HFFc6 (cell line): ENCODE results near the gene RGCC. TPM values are rescaled to one million over a fixed set of nuclear protein-coding genes. Genes with fewer than 3 reads are reported as not detected.

ENCODE experiments used
- DNase-seq: peaks from one replicate; pipeline ENCODE4 v3.0.0-alpha.2; 2018
- H3K27ac Mint-ChIP-seq: 2 replicates; pipeline ENCODE4 v1.8.0; 2020; ENCODE audit warnings: mild to moderate bottlenecking, mixed read lengths
- H3K27me3 Mint-ChIP-seq: 2 replicates; pipeline ENCODE4 v1.8.0; 2021; ENCODE audit warnings: mild to moderate bottlenecking, moderate library complexity, mixed read lengths; ENCODE audit not compliant: insufficient read depth
- H3K36me3 Mint-ChIP-seq: 2 replicates; pipeline ENCODE4 v1.8.0; 2021; ENCODE audit warnings: low read depth, mixed read lengths
- H3K4me1 Mint-ChIP-seq: 2 replicates; pipeline ENCODE4 v1.8.0; 2020; ENCODE audit warnings: low read depth, mixed read lengths
- H3K4me3 Mint-ChIP-seq: 2 replicates; pipeline ENCODE4 v1.8.0; 2020; ENCODE audit warnings: mild to moderate bottlenecking, moderate library complexity, mixed read lengths
- H3K9me3 Mint-ChIP-seq: 2 replicates; pipeline ENCODE4 v1.8.0; 2020; ENCODE audit warnings: mild to moderate bottlenecking, mixed read lengths
- CTCF ChIP-seq: fragments of 200-600 bp; sonication (generic); IDR thresholded peaks from 2 replicates; pipeline ENCODE4 v1.5.0; 2021; ENCODE audit warnings: antibody characterized with exemption, mild to moderate bottlenecking
- total RNA-seq, 6 experiments: library from RNA; stranded (reverse); fragmentation: NEBNext Ultra II Directional; extraction: Animal tissue kit (Norgen Biotek cat#: 25700); gene quantifications; 2 replicates in 1 of 6; 3 replicates in 5 of 6; pipeline ENCODE4 v1.2.3, GENCODE V29; 2021

The RGCC gene
- total RNA-seq, 6 experiments from 2014 or later = 0.43 TPM; not detected in 5

GRCh38 chr13:41454170-41454569, 3.2 kb upstream of the RGCC start:
- no peak overlapping the region for H3K4me3 Mint-ChIP-seq
- no peak for TF ChIP-seq CTCF
- no peaks in the 10 kb centered on the region for H3K36me3 Mint-ChIP-seq
- no peaks in the 10 kb centered on the region for H3K9me3 Mint-ChIP-seq
- DNase-seq = no peak
- no peak overlapping the region for H3K27ac Mint-ChIP-seq
- H3K4me1 Mint-ChIP-seq = no peaks in the 10 kb centered on the region
- peaks cover 20% of the 10 kb centered on the region for H3K27me3 Mint-ChIP-seq

- H3K9me3 Mint-ChIP-seq = no peaks in the 10 kb centered on the region
- H3K27ac Mint-ChIP-seq = no peak overlapping the region
- no peak for DNase-seq
- no peaks in the 10 kb centered on the region for H3K36me3 Mint-ChIP-seq
- H3K4me3 Mint-ChIP-seq = no peak overlapping the region
- H3K27me3 Mint-ChIP-seq = peaks cover 24% of the 10 kb centered on the region
- no peaks in the 10 kb centered on the region for H3K4me1 Mint-ChIP-seq
- no peak for TF ChIP-seq CTCF
Measured at GRCh38 chr13:41455725-41456419, 1.5 kb upstream of the RGCC start.

- Mint-ChIP-seq H3K36me3 (no peaks in the 10 kb centered on the region), H3K9me3 (no peaks in the 10 kb centered on the region), H3K4me3 (peak overlapping the region; percentile 49; the same call in 1 of the 2 replicates), H3K27me3 (peaks cover 29% of the 10 kb centered on the region), H3K27ac (no peak overlapping the region), H3K4me1 (no peaks in the 10 kb centered on the region)
- no peak for DNase-seq
- TF ChIP-seq CTCF = no peak
Measured at GRCh38 chr13:41457589-41458186, 338 bp downstream of the RGCC start.

- H3K9me3 Mint-ChIP-seq = no peaks in the 10 kb centered on the region
- TF ChIP-seq CTCF = no peak
- peak overlapping the region; percentile 49 for H3K4me3 Mint-ChIP-seq
- no peak overlapping the region for H3K27ac Mint-ChIP-seq
- DNase-seq = no peak
- H3K36me3 Mint-ChIP-seq = no peaks in the 10 kb centered on the region
- H3K27me3 Mint-ChIP-seq = peaks cover 29% of the 10 kb centered on the region
- H3K4me1 Mint-ChIP-seq = no peaks in the 10 kb centered on the region
Measured at GRCh38 chr13:41458187-41458760, 924 bp downstream of the RGCC start.

GRCh38 chr13:41458761-41459431, 1.5 kb downstream of the RGCC start:
- DNase-seq = peak; percentile 38
- Mint-ChIP-seq H3K9me3 (no peaks in the 10 kb centered on the region), H3K27ac (no peak overlapping the region), H3K4me3 (peak overlapping the region; percentile 49), H3K27me3 (peaks cover 29% of the 10 kb centered on the region), H3K4me1 (no peaks in the 10 kb centered on the region), H3K36me3 (no peaks in the 10 kb centered on the region)
- peak; percentile 77 for TF ChIP-seq CTCF
